Vagina (tissue), 2 donors: ENCODE data around the gene TNS1. TPM values are rescaled to one million over a fixed set of nuclear protein-coding genes. Genes with fewer than 3 reads are reported as not detected.

Source experiments
- DNase-seq, 2 donors: peaks; one replicate each; pipeline ENCODE4 v3.0.0-alpha.2; 2017; ENCODE audit errors: extremely low spot score in 2 of 2
- H3K27ac ChIP-seq: fragments of 200-600 bp; sonication (generic); one replicate; pipeline ENCODE4 v1.5.1; 2019
- H3K27me3 ChIP-seq: fragments of 200-600 bp; sonication (generic); one replicate; pipeline ENCODE4 v1.5.1; 2019
- H3K36me3 ChIP-seq, 2 donors: fragments of 200-600 bp; sonication (generic); one replicate each; pipeline ENCODE4 v1.5.1; 2017 to 2019
- H3K4me1 ChIP-seq: fragments of 200-600 bp; sonication (generic); one replicate; pipeline ENCODE4 v1.5.1; 2019
- H3K4me3 ChIP-seq, 2 donors: fragments of 200-600 bp; sonication (generic); 1 replicate in 1 of 2; 2 replicates in 1 of 2; pipeline ENCODE4 v1.5.1; 2016 to 2019
- H3K9me3 ChIP-seq: fragments of 200-600 bp; sonication (generic); one replicate; pipeline ENCODE4 v1.5.1; 2019
- CTCF ChIP-seq, 3 experiments: fragments of 450-650 bp in 2 of 3; fragments of 200-600 bp in 1 of 3; sonication (generic) in 1 of 3; IDR thresholded peaks; one replicate each; pipeline ENCODE4 v1.5.1; 2017 to 2019; ENCODE audit warnings: antibody characterized with exemption in 3 of 3, mild to moderate bottlenecking in 2 of 3, moderate library complexity in 2 of 3
- POLR2A ChIP-seq, 2 donors: fragments of 450-650 bp; IDR thresholded peaks; one replicate each; pipeline ENCODE4 v1.6.1; 2017; ENCODE audit warnings: antibody characterized with exemption in 2 of 2, mild to moderate bottlenecking in 2 of 2, moderate library complexity in 2 of 2
- POLR2AphosphoS5 ChIP-seq, 2 donors: sonication (generic); formaldehyde crosslinking; IDR thresholded peaks; one replicate each; pipeline ENCODE4 v1.9.0; 2017; ENCODE audit warnings: antibody characterized with exemption in 2 of 2, mild to moderate bottlenecking in 2 of 2, low read depth in 1 of 2; ENCODE audit not compliant: insufficient read depth in 1 of 2
- intact Hi-C: fragments of 100-400 bp; cut with DNase I; formaldehyde crosslinking; loops from one replicate; pipeline ENCODE4 v1.15.1; 2023
- total RNA-seq: library from RNA; depleted of rRNA; stranded (reverse); fragments of >200 nt; gene quantifications from one replicate; pipeline ENCODE4 v1.2.3, GENCODE V29; 2016

Gene TNS1
- total RNA-seq, 1 donor from 2014 or later, result 216 TPM

DNA sequence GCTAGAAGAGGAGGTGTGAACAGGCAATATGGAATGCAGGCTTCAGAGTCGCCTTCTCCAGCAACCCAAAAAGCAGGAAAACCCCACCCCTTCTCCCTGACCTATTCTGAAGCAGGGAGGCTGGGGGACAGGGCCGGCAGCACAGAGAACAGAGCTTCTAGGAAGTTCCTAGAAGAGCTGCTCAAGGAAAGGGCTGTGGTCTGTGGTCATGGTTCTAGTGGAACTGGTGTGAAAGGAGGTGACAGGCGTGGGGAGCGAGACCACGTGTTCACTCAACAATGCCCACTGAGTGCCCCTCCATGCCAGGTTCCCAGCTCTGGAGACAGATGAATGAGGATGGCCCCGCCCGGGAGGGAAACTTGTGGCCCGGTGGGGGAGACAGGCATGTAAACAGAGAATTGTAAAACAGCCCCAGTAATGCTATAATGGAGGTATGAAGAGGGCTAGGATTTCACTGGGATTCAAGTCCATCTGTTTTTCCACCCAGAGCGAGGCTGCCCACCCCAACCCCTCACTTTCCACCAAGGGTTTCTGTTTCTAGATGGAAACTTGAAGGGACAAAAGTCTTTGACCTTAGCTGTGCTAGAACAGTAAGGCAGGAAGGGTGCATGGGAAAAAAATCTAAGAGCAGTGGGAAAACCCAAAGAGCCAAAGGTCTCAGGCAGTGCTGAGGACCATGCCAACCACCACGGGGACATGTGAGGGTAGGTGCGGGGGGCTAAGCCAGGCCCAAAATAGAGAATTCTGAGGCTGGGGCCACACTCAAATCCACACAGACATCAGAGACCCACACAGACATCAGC, 71.8 kb downstream of the TNS1 start:
- TF ChIP-seq POLR2A (IDR thresholded peaks at IDR 0.05) (no peak), POLR2AphosphoS5 (IDR thresholded peaks at IDR 0.05; ENCODE audit: insufficient read depth in 1 of 2, low read depth in 1 of 2) (no peak), CTCF (IDR thresholded peaks at IDR 0.05) (no peak)
- Histone ChIP-seq H3K36me3 (no peaks in the 10 kb centered on the region), H3K9me3 (no peaks in the 10 kb centered on the region), H3K27ac (peak overlapping the region; percentile 87), H3K27me3 (no peaks in the 10 kb centered on the region), H3K4me3 (no peak overlapping the region), H3K4me1 (peaks cover 100% of the 10 kb centered on the region)
- intact Hi-C loops, result no loop called here
- DNase-seq, result no peak

DNA sequence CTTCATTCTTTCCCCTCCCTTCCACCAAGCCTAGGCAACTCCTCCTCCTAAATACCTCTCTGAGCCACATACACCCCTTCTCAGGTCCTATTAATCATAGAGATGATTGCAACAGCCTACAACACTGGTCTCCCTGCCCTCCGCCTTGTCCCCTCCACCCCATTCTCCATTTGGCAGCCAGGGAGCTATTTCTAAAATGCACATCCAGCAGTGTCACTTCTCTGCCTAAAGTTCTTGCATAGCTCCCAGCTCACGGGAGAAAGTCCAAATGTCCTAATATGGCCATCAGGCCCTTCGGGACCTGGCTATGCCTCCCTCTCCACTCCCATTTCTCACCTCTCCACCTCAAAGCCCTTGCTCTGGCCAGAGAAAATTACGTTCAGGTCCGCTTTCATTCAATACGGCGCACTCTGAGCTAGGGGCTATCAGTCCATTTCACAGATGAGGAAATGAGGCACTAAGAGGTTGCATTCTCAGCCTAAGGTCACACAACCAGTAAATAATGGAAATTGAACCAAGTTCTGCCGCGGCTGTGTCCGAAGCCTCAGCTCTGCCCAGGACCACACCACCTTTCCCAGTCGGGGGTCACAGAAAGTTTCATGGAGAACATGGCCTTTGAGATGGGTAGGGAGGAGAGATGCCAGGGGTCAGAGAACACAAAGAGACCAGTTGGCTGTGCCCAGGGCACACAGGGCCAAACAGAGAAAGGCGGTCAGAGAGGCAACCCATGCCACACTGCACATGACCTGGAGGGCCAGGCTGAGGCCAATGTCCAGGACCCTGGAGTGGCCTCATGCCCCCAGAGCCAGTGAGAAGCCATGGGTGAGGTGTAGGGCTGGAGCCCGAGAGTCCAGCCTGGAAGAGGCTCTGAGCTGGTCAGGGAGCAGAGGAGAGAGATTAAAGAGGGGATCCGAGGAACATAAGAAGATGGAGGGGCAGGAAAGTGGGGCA, 72.8 kb downstream of the TNS1 start:
- peaks cover 100% of the 10 kb centered on the region for H3K4me1 ChIP-seq
- TF ChIP-seq POLR2A (IDR thresholded peaks at IDR 0.05), result no peak
- TF ChIP-seq POLR2AphosphoS5 (IDR thresholded peaks at IDR 0.05; ENCODE audit: insufficient read depth in 1 of 2, low read depth in 1 of 2), result peak; percentile 10 to 67
- no peak for TF ChIP-seq CTCF (IDR thresholded peaks at IDR 0.05)
- H3K27me3 ChIP-seq, result no peaks in the 10 kb centered on the region
- H3K9me3 ChIP-seq, result no peaks in the 10 kb centered on the region
- H3K4me3 ChIP-seq, result peak overlapping the region in 1 of 2 donors; percentile 12
- no peak for DNase-seq
- H3K27ac ChIP-seq, result peak overlapping the region; percentile 87
- H3K36me3 ChIP-seq, result no peaks in the 10 kb centered on the region
- intact Hi-C loops, result no loop called here

- no peak for DNase-seq
- no peaks in the 10 kb centered on the region for H3K9me3 ChIP-seq
- peaks cover 97% of the 10 kb centered on the region for H3K4me1 ChIP-seq
- TF ChIP-seq POLR2A (IDR thresholded peaks at IDR 0.05) (no peak), CTCF (IDR thresholded peaks at IDR 0.05) (no peak), POLR2AphosphoS5 (IDR thresholded peaks at IDR 0.05; ENCODE audit: insufficient read depth in 1 of 2, low read depth in 1 of 2) (no peak)
- H3K4me3 ChIP-seq, result peak overlapping the region in 1 of 2 donors; percentile 4
- H3K27ac ChIP-seq, result peak overlapping the region; percentile 87
- H3K36me3 ChIP-seq, result no peaks in the 10 kb centered on the region
- no peaks in the 10 kb centered on the region for H3K27me3 ChIP-seq
- intact Hi-C loops, result no loop called here
These were observed 73.5 kb downstream of the TNS1 start for GRCh38 chr2:217929272-217929671.

GRCh38 chr2:217928324-217929181, 74.2 kb downstream of the TNS1 start:
- H3K36me3 ChIP-seq, result no peaks in the 10 kb centered on the region
- TF ChIP-seq POLR2A (IDR thresholded peaks at IDR 0.05) (no peak), CTCF (IDR thresholded peaks at IDR 0.05) (no peak), POLR2AphosphoS5 (IDR thresholded peaks at IDR 0.05; ENCODE audit: insufficient read depth in 1 of 2, low read depth in 1 of 2) (peak; percentile 60 to 76)
- H3K27ac ChIP-seq, result peak overlapping the region; percentile 87
- peaks cover 97% of the 10 kb centered on the region for H3K4me1 ChIP-seq
- H3K4me3 ChIP-seq, result peak overlapping the region in 1 of 2 donors; percentile 12
- intact Hi-C loops, result no loop called here
- no peaks in the 10 kb centered on the region for H3K27me3 ChIP-seq
- H3K9me3 ChIP-seq, result no peaks in the 10 kb centered on the region
- DNase-seq, result no peak
